ENCODE results near the gene CCND2.

- TF ChIP-seq CTCF (IDR thresholded peaks at IDR 0.05) (no peak), POLR2A (IDR thresholded peaks at IDR 0.05) (no peak), POLR2AphosphoS5 (IDR thresholded peaks at IDR 0.05) (no peak)
Measured at GRCh38 chr12:4251967-4252366, 21.6 kb upstream of the CCND2 start.
